Erythroblast (primary cell): ENCODE results near the gene COL5A2.

ENCODE experiments used
- GATA1 ChIP-seq: IDR thresholded peaks from 2 replicates; pipeline ENCODE4 v1.6.1; 2011; ENCODE audit warnings: low read depth, mild to moderate bottlenecking, control low read depth, low read length, moderate library complexity
- POLR2A ChIP-seq: IDR thresholded peaks from 2 replicates; pipeline ENCODE4 v1.6.1; 2011; ENCODE audit warnings: mild to moderate bottlenecking, low read length

DNA sequence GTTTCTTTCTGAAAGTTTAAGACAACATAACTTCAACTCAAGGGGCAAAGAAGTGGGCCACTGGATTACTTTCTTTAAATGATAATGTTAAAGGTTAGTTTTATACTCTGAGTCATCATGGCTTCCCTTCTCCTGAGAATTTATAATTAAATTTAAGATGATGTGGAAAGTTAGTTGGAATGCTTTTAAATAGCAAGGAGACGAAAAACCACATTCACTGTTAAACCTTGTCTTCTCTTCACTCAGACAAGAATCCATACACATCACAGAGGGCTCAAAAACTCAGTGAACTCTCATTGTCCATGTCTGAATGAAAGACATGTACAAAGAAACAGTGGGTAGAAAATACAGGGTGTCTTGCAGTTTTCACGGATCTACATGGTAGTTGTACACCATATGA, 65.6 kb downstream of the COL5A2 start:
- TF ChIP-seq POLR2A (no peak), GATA1 (no peak)
